SK-N-SH treated with all-trans-retinoic acid at 6 μM for 48 hours (cell line): ENCODE measurements around the gene GATA5.
"Not testable (repeated sequence)": the region's sequence is repeated elsewhere in the genome, so short reads cannot be mapped to it uniquely, and the experiment has no call there.

Experiments used
- ARNTL ChIP-seq: fragments of 450-650 bp; formaldehyde crosslinking; IDR thresholded peaks from 2 replicates; pipeline ENCODE4 v1.5.0; 2020; ENCODE audit warnings: low read depth, mild to moderate bottlenecking, moderate library complexity, borderline replicate concordance
- TCF4 ChIP-seq: fragments of 250-450 bp; sonication (Bioruptor Pico); IDR thresholded peaks from 2 replicates; pipeline ENCODE4 v1.8.0; 2021; ENCODE audit warnings: mild to moderate bottlenecking, moderate library complexity, borderline replicate concordance

DNA sequence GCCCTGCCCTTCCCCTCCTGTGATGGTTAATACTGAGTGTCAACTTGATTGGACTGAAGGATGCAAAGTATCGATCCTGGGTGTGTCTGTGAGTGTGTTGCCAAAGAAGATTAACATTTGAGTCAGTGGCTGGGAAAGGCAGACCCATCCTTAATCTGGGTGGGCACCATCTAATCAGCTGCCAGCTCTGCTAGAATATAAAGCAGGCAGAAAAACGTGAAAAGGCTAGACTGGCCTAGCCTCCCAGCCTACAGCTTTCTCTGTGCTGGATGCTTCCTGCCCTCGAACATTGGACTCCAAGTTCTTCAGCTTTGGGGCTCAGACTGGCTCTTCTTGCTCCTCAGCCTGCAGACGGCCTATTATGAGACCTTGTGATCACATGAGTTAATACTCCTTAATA, 15.0 kb upstream of the GATA5 start:
- not testable (repeated sequence) for TF ChIP-seq TCF4, ARNTL (CRISPR knock-in tag)
